GM12878 (cell line): ENCODE data around the gene UCKL1. TPM values are rescaled to one million over a fixed set of nuclear protein-coding genes. Genes with fewer than 3 reads are reported as not detected.
A peak's percentile ranks its signal among the peaks of the same experiment; 100 is the strongest.

Experiments used
- ATAC-seq: fragments of 200-7000 bp; cut with Tn5 transposase; 3 replicates; pipeline ENCODE4 v1.9.1; 2020; ENCODE audit warnings: mild to moderate bottlenecking, moderate library complexity
- BruUV-seq: library from RNA; stranded (reverse); fragments of 400-500 nt; replicated peaks from 2 replicates; lab custom pipeline; 2021; lab: Mats Ljungman, UMichigan
- CTCF ChIA-PET: fragments of 300-600 bp; sonication (Branson Sonifier 250); formaldehyde crosslinking; extraction: SDS; loops from one replicate; lab custom pipeline; 2021; ENCODE audit warnings: inconsistent platforms; lab: Yijun Ruan, JAX
- POLR2A ChIA-PET: fragments of 350-600 bp; formaldehyde crosslinking; extraction: SDS; loops from one replicate; lab custom pipeline; 2021; ENCODE audit warnings: inconsistent platforms; lab: Charles Lee
- RAD21 ChIA-PET: fragments of 300-600 bp; sonication (Branson Sonifier 250); formaldehyde crosslinking; loops from one replicate; lab custom pipeline; 2023; ENCODE audit warnings: antibody characterized with exemption; ENCODE audit not compliant: unreplicated experiment; lab: Charles Lee
- SMC1A ChIA-PET: fragments of 300-600 bp; sonication (Branson Sonifier 250); formaldehyde crosslinking; loops from one replicate; lab custom pipeline; 2023; ENCODE audit not compliant: unreplicated experiment, uncharacterized antibody; lab: Charles Lee
- DNase-seq: peaks from one replicate; pipeline ENCODE4 v3.0.0-alpha.2; 2011; ENCODE audit warnings: low read depth, low spot score
- FAIRE-seq: peaks from 3 replicates; lab custom pipeline; 2011; peaks lifted over from hg19 to GRCh38; lab: Jason Lieb, UNC
- H2AFZ ChIP-seq: 2 replicates; pipeline ENCODE4 v1.6.0; 2011; ENCODE audit warnings: low read depth, low read length, control low read depth; ENCODE audit not compliant: control insufficient read depth
- H3K27ac ChIP-seq: 2 replicates; pipeline ENCODE4 v1.5.1; 2011; ENCODE audit warnings: control low read depth; ENCODE audit not compliant: control insufficient read depth, insufficient read depth
- H3K27me3 ChIP-seq, 2 experiments: replicated peaks in 1 of 2; 2 replicates each; pipeline versions ENCODE4 v1.6.0 to v1.6.1; 2011; ENCODE audit warnings: low read length in 1 of 2; ENCODE audit not compliant: control insufficient read depth in 2 of 2, insufficient read depth in 2 of 2
- H3K36me3 ChIP-seq, 2 experiments: 2 replicates each; pipeline ENCODE4 v1.5.1; 2011; ENCODE audit warnings: low read length in 1 of 2; ENCODE audit not compliant: control insufficient read depth in 2 of 2, insufficient read depth in 2 of 2
- H3K4me1 ChIP-seq: 2 replicates; pipeline ENCODE4 v1.6.1; 2011; ENCODE audit warnings: mild to moderate bottlenecking, low read length, moderate library complexity, mixed read lengths; ENCODE audit not compliant: control insufficient read depth, insufficient read depth
- H3K4me2 ChIP-seq: 2 replicates; pipeline ENCODE4 v1.6.0; 2011; ENCODE audit warnings: control low read depth; ENCODE audit not compliant: control insufficient read depth, insufficient read depth
- H3K4me3 ChIP-seq: fragments of 200-600 bp; sonication (generic); 2 replicates; pipeline ENCODE4 v1.5.1; 2016
- H3K79me2 ChIP-seq: 2 replicates; pipeline ENCODE4 v1.6.0; 2011; ENCODE audit warnings: low read length; ENCODE audit not compliant: control insufficient read depth, insufficient read depth
- H3K9ac ChIP-seq: 2 replicates; pipeline ENCODE4 v1.8.0; 2011; ENCODE audit warnings: low read length, control low read depth, mixed read lengths; ENCODE audit not compliant: control insufficient read depth, insufficient read depth
- H3K9me3 ChIP-seq: replicated peaks from 3 replicates; pipeline ENCODE4 v1.5.1; 2011; ENCODE audit warnings: mild to moderate bottlenecking, low read length; ENCODE audit not compliant: control insufficient read depth, insufficient read depth
- H4K20me1 ChIP-seq: 2 replicates; pipeline ENCODE4 v1.6.0; 2011; ENCODE audit not compliant: control insufficient read depth, insufficient read depth
- ATF7 ChIP-seq: fragments of 450-650 bp; IDR thresholded peaks from 2 replicates; pipeline ENCODE4 v1.6.1; 2016; ENCODE audit warnings: low read depth, mild to moderate bottlenecking
- BRCA1 ChIP-seq: IDR thresholded peaks from 2 replicates; pipeline ENCODE4 v1.6.1; 2011; ENCODE audit warnings: low read depth, low read length, improper control_type of control experiment
- FOXK2 ChIP-seq: fragments of 450-650 bp; IDR thresholded peaks from 2 replicates; pipeline ENCODE4 v1.6.1; 2017; ENCODE audit warnings: mild to moderate bottlenecking, moderate library complexity
- FOXM1 ChIP-seq: IDR thresholded peaks from 2 replicates; pipeline ENCODE4 v1.6.1; 2012; ENCODE audit warnings: low read depth, mild to moderate bottlenecking, inconsistent platforms, low read length, moderate library complexity
- IKZF2 ChIP-seq, 2 experiments: fragments of 450-650 bp; IDR thresholded peaks; 2 replicates each; pipeline ENCODE4 v1.6.1; 2017; ENCODE audit warnings: mild to moderate bottlenecking in 2 of 2, moderate library complexity in 2 of 2
- JUND ChIP-seq: IDR thresholded peaks from 2 replicates; pipeline ENCODE4 v1.6.1; 2012; ENCODE audit warnings: low read depth, mild to moderate bottlenecking, low read length, improper control_type of control experiment, moderate library complexity
- MYB ChIP-seq: fragments of 150-350 bp; IDR thresholded peaks from 2 replicates; pipeline ENCODE4 v1.6.1; 2014; ENCODE audit warnings: mild to moderate bottlenecking, low read depth, low read length, borderline replicate concordance
- NR2C1 ChIP-seq: fragments of 450-650 bp; IDR thresholded peaks from 2 replicates; pipeline ENCODE4 v1.6.1; 2017; ENCODE audit warnings: antibody characterized with exemption, mild to moderate bottlenecking, moderate library complexity
- PML ChIP-seq: IDR thresholded peaks from 2 replicates; pipeline ENCODE4 v1.6.1; 2012; ENCODE audit warnings: low read length, inconsistent platforms
- POU2F2 ChIP-seq: IDR thresholded peaks from 3 replicates; pipeline ENCODE4 v1.6.1; 2011; ENCODE audit warnings: low read depth, mild to moderate bottlenecking, low read length, borderline replicate concordance
- RAD21 ChIP-seq: IDR thresholded peaks from 2 replicates; pipeline ENCODE4 v1.6.1; 2011; ENCODE audit warnings: mild to moderate bottlenecking, low read depth, low read length, moderate library complexity; ENCODE audit not compliant: insufficient read depth
- SIX5 ChIP-seq: IDR thresholded peaks from 2 replicates; pipeline ENCODE4 v1.6.1; 2011; ENCODE audit warnings: mild to moderate bottlenecking, low read depth, low read length, moderate library complexity; ENCODE audit not compliant: severe bottlenecking
- SMAD1 ChIP-seq: fragments of 450-650 bp; IDR thresholded peaks from 2 replicates; pipeline ENCODE4 v1.6.1; 2018; ENCODE audit warnings: mild to moderate bottlenecking, low read depth; ENCODE audit not compliant: partially characterized antibody
- SREBF1 ChIP-seq: IDR thresholded peaks from 2 replicates; pipeline ENCODE4 v1.6.1; 2012; ENCODE audit warnings: mild to moderate bottlenecking, low read length
- WGBS: methylation state at CpG from one replicate; pipeline ENCODE4 v1.1.6; 2016; ENCODE audit warnings: low lambda C conversion rate; ENCODE audit not compliant: insufficient replicate concordance, insufficient coverage; ENCODE audit errors: missing lambda C conversion rate; 5-methylcytosine and 5-hydroxymethylcytosine counted together
- in situ Hi-C: fragments of 300-500 bp; cut with MboI; formaldehyde crosslinking; loops from 9 replicates; pipeline ENCODE4 v1.14.3; 2018; ENCODE audit warnings: mixed read lengths
- intact Hi-C: fragments of 100-400 bp; cut with micrococcal nuclease; formaldehyde crosslinking; loops from one replicate; pipeline ENCODE4 v1.14.2; 2022; ENCODE audit not compliant: unreplicated experiment
- polyA plus RNA-seq, 11 experiments: library from polyadenylated mRNA; depleted of rRNA in 4 of 11; unstranded in 6 of 11; stranded (reverse) in 5 of 11; fragments of >200 nt; fragmentation: Nextera tagmentation in 4 of 11; fragmentation: Illumina TruSeq in 1 of 11; extraction: Ambion mirVana in 4 of 11; extraction: Trizol in 1 of 11; gene quantifications; 1 replicate in 1 of 11; 2 replicates in 10 of 11; pipeline versions ENCODE4 v1.2.1 to v1.2.3, GENCODE V29; 2011 to 2016; ENCODE audit warnings: inconsistent platforms in 2 of 11, missing spikeins in 2 of 11, low read depth in 1 of 11
- total RNA-seq, 4 experiments: library from RNA; depleted of rRNA in 3 of 4; stranded (reverse); fragments of >200 nt in 3 of 4; fragmentation: Illumina TruSeq in 1 of 4; extraction: Trizol in 1 of 4; gene quantifications; 2 replicates each; pipeline versions ENCODE4 v1.2.1 to v1.2.3, GENCODE V29; 2013 to 2021
- TF ChIP-seq, protein P1 (sequence below): fragments of 450-650 bp; IDR thresholded peaks from 2 replicates; pipeline ENCODE4 v1.6.1; 2017; ENCODE audit warnings: mild to moderate bottlenecking
- TF ChIP-seq, protein P2 (sequence below): fragments of 450-650 bp; IDR thresholded peaks from 2 replicates; pipeline ENCODE4 v1.6.1; 2016; ENCODE audit warnings: mild to moderate bottlenecking
- TF ChIP-seq, protein P3 (sequence below): fragments of 450-650 bp; IDR thresholded peaks from 2 replicates; pipeline ENCODE4 v1.6.1; 2017; ENCODE audit warnings: antibody characterized with exemption, mild to moderate bottlenecking, moderate library complexity

UCKL1 gene
- total and polyA plus RNA-seq, 10 of the 15 experiments (the other 5 are each of a cell fraction or from before 2014, with no cell fraction given): 2.4 to 36.3 (median 24.8) TPM

DNA sequence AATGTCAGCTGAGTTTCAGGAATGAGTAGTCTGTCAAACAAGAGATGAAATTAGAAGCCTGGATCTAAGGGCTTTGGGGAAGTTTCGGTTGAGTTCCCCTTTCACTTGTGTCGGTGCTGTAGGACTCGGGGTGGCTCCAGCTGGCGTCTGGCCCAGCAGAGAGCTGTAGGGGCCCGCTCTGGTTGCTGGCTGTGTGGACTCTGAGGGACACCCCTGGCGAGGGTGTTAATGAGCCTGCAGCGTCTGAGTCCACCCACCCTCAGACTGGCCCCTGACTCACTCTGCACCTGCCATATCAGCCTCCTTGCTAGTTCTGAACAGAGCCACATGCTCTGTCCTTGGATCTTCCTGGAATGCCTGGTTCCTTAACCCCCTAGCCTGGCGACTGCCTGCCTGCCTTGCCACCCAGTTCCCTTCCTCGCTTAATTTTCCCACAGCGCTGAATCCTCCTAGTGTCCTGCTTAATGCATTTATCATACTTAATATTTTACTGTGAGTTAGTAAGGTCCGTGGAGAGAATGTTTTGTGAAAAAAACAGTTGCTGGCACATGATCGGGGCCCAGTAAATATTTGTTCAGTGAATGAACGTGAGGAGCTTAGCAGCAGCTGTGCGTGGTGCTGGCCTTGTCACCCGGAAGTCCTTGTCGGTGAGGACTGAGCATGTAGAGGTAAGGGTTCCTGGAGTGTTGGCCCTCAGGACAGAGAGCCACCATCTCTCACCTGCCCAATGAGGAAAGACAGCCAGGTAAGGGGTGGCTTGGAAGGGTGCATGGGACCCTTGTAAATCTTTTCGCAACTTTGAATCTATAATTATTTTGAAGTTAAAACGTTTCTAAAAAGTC is 59.7 kb downstream of the UCKL1 start:
- no peak for DNase-seq
- H3K79me2 ChIP-seq: peaks cover 59% of the 10 kb centered on the region
- WGBS: 27% methylated on average over 18 of the region's 18 CpGs
- no peaks in the 10 kb centered on the region; a peak in 2 of 4 replicates for H3K36me3 ChIP-seq
- peak overlapping the region; percentile 84 for H3K27ac ChIP-seq
- peak overlapping the region; percentile 68 for H3K9ac ChIP-seq
- H4K20me1 ChIP-seq: peaks cover 5% of the 10 kb centered on the region
- ChIA-PET POLR2A (interaction anchor here (0.6 to 1.2 kb wide), 7 partner anchors 8 to 254 kb away, joined by 3 to 6 read pairs (median 3); partner anchors contain the start of genes RGS19 and TPD52L2), RAD21 (interaction anchor here (0.5 to 1.5 kb wide), 10 partner anchors 22 to 359 kb away, joined by 3 to 4 read pairs (median 3); partner anchors contain the start of genes PTK6 and RTEL1), SMC1A (interaction anchor here (0.7 to 2.0 kb wide), 7 partner anchors 11 to 254 kb away, joined by 3 to 8 read pairs (median 3); partner anchors contain the start of gene TPD52L2), CTCF (interaction anchor here (0.6 to 1.7 kb wide), 9 partner anchors 14 to 359 kb away, joined by 3 to 5 read pairs (median 3); partner anchors contain the start of genes PRPF6, PTK6 and UCKL1)
- in situ Hi-C loops (no loop called here), intact Hi-C loops (loop anchor here (1.0 kb wide), 1 partner anchor 60 kb away; the partner anchor contains the start of gene UCKL1)
- TSS peak; percentile 68 for BruUV-seq
- H3K9me3 ChIP-seq: no peaks in the 10 kb centered on the region
- H3K27me3 ChIP-seq: no peaks in the 10 kb centered on the region
- H3K4me3 ChIP-seq: peak overlapping the region; percentile 86
- H3K4me1 ChIP-seq: peaks cover 7% of the 10 kb centered on the region
- no peak overlapping the region for H2AFZ ChIP-seq
- peak; percentile 83 for ATAC-seq
- peak overlapping the region; percentile 97 for H3K4me2 ChIP-seq
- peak; percentile 95 for FAIRE-seq
- TF ChIP-seq JUND (no peak), PML (no peak), BRCA1 (no peak), ATF7 (no peak), SMAD1 (peak; percentile 25), SIX5 (no peak), POU2F2 (no peak), SREBF1 (no peak), NR2C1 (peak; percentile 59; the same call in 1 of the 2 replicates), FOXM1 (0 out of 2 replicates have a peak, but pooled peaks have one; percentile 11), MYB (no peak), RAD21 (0 out of 2 replicates have a peak, but pooled peaks have one; percentile 8), FOXK2 (no peak), IKZF2 (IDR thresholded peaks at IDR 0.05) (peak; percentile 42 to 49; a peak in 2 of 4 replicates)
- TF ChIP-seq, protein P1, sequence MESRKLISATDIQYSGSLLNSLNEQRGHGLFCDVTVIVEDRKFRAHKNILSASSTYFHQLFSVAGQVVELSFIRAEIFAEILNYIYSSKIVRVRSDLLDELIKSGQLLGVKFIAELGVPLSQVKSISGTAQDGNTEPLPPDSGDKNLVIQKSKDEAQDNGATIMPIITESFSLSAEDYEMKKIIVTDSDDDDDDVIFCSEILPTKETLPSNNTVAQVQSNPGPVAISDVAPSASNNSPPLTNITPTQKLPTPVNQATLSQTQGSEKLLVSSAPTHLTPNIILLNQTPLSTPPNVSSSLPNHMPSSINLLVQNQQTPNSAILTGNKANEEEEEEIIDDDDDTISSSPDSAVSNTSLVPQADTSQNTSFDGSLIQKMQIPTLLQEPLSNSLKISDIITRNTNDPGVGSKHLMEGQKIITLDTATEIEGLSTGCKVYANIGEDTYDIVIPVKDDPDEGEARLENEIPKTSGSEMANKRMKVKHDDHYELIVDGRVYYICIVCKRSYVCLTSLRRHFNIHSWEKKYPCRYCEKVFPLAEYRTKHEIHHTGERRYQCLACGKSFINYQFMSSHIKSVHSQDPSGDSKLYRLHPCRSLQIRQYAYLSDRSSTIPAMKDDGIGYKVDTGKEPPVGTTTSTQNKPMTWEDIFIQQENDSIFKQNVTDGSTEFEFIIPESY: no peak
- TF ChIP-seq, protein P2, sequence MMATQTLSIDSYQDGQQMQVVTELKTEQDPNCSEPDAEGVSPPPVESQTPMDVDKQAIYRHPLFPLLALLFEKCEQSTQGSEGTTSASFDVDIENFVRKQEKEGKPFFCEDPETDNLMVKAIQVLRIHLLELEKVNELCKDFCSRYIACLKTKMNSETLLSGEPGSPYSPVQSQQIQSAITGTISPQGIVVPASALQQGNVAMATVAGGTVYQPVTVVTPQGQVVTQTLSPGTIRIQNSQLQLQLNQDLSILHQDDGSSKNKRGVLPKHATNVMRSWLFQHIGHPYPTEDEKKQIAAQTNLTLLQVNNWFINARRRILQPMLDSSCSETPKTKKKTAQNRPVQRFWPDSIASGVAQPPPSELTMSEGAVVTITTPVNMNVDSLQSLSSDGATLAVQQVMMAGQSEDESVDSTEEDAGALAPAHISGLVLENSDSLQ: no peak; the same call in 1 of the 2 replicates
- TF ChIP-seq, protein P3, sequence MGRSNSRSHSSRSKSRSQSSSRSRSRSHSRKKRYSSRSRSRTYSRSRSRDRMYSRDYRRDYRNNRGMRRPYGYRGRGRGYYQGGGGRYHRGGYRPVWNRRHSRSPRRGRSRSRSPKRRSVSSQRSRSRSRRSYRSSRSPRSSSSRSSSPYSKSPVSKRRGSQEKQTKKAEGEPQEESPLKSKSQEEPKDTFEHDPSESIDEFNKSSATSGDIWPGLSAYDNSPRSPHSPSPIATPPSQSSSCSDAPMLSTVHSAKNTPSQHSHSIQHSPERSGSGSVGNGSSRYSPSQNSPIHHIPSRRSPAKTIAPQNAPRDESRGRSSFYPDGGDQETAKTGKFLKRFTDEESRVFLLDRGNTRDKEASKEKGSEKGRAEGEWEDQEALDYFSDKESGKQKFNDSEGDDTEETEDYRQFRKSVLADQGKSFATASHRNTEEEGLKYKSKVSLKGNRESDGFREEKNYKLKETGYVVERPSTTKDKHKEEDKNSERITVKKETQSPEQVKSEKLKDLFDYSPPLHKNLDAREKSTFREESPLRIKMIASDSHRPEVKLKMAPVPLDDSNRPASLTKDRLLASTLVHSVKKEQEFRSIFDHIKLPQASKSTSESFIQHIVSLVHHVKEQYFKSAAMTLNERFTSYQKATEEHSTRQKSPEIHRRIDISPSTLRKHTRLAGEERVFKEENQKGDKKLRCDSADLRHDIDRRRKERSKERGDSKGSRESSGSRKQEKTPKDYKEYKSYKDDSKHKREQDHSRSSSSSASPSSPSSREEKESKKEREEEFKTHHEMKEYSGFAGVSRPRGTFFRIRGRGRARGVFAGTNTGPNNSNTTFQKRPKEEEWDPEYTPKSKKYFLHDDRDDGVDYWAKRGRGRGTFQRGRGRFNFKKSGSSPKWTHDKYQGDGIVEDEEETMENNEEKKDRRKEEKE: no peak
